K562 (cell line): ENCODE results near the gene LCLAT1. TPM values are rescaled to one million over a fixed set of nuclear protein-coding genes. Genes with fewer than 3 reads are reported as not detected.

Experiments used
- MXD1 ChIP-seq: fragments of 250-450 bp; sonication (Bioruptor Pico); IDR thresholded peaks from 2 replicates; pipeline ENCODE4 v1.8.0; 2021; ENCODE audit warnings: borderline replicate concordance, mild to moderate bottlenecking, moderate library complexity; ENCODE audit not compliant: poor library complexity, severe bottlenecking
- SLC30A9 ChIP-seq: fragments of 250-450 bp; sonication (Bioruptor Pico); IDR thresholded peaks from 2 replicates; pipeline ENCODE4 v1.8.0; 2022; ENCODE audit warnings: mild to moderate bottlenecking, moderate library complexity
- SRSF3 ChIP-seq: fragments of 200-400 bp; formaldehyde crosslinking; IDR thresholded peaks from 2 replicates; pipeline ENCODE4 v1.6.1; 2016; ENCODE audit warnings: mild to moderate bottlenecking, low read length, moderate library complexity; ENCODE audit not compliant: insufficient read depth
- ZBTB40 ChIP-seq, 2 experiments: fragments of 450-650 bp in 1 of 2; sonication (generic) in 1 of 2; formaldehyde crosslinking in 1 of 2; IDR thresholded peaks; 2 replicates each; pipeline versions ENCODE4 v1.7.1 to v1.9.0; 2016 to 2022; ENCODE audit warnings: inconsistent platforms in 1 of 2, mild to moderate bottlenecking in 1 of 2, missing genetic modification reagents in 1 of 2
- ZKSCAN3 ChIP-seq: fragments of 250-450 bp; sonication (Bioruptor Pico); IDR thresholded peaks from 2 replicates; pipeline ENCODE4 v1.4.0; 2020
- ZNF253 ChIP-seq: fragments of 250-450 bp; sonication (Bioruptor Pico); conservative IDR thresholded peaks from 2 replicates; pipeline ENCODE4 v1.6.1; 2021; ENCODE audit warnings: mild to moderate bottlenecking
- ZNF511 ChIP-seq: sonication (generic); formaldehyde crosslinking; IDR thresholded peaks from 2 replicates; pipeline ENCODE4 v1.8.0; 2022; ENCODE audit warnings: mild to moderate bottlenecking, missing genetic modification reagents
- polyA plus RNA-seq, 8 experiments: library from polyadenylated mRNA; depleted of rRNA in 4 of 8; stranded (reverse) in 5 of 8; unstranded in 3 of 8; fragments of >200 nt; fragmentation: Nextera tagmentation in 2 of 8; fragmentation: Illumina TruSeq in 1 of 8; extraction: Ambion mirVana in 2 of 8; extraction: Trizol in 1 of 8; gene quantifications; 2 replicates each; pipeline versions ENCODE4 v1.2.1 to v1.2.3, GENCODE V29; 2011 to 2014; ENCODE audit warnings: inconsistent platforms in 1 of 8, missing spikeins in 1 of 8
- total RNA-seq, 7 experiments: library from RNA; depleted of rRNA in 6 of 7; stranded (reverse); fragments of >200 nt in 6 of 7; fragmentation: Illumina TruSeq in 2 of 7; extraction: Trizol in 2 of 7; gene quantifications; 2 replicates each; pipeline versions ENCODE4 v1.2.1 to v1.2.3, GENCODE V29; 2011 to 2021; ENCODE audit warnings: low replicate concordance in 1 of 7

Gene LCLAT1
- total and polyA plus RNA-seq, 9 of the 15 experiments (the other 6 are each of a cell fraction or from before 2014, with no cell fraction given) = 8.9 to 63.3 (median 25.4) TPM

GRCh38 chr2:30459140-30459539, 12.1 kb downstream of the LCLAT1 start (continued):
- TF ChIP-seq ZBTB40 (IDR thresholded peaks at IDR 0.05) (no peak), ZBTB40 (CRISPR knock-in tag; IDR thresholded peaks at IDR 0.05) (no peak), ZKSCAN3 (CRISPR knock-in tag) (no peak), ZNF253 (no peak), SLC30A9 (CRISPR knock-in tag) (no peak), SRSF3 (no peak), MXD1 (CRISPR knock-in tag) (no peak), ZNF511 (CRISPR knock-in tag) (no peak)
